Measurements from ENCODE around the gene NDUFB3. TPM values are rescaled to one million over a fixed set of nuclear protein-coding genes. Genes with fewer than 3 reads are reported as not detected.
A peak's percentile ranks its signal among the peaks of the same experiment; 100 is the strongest.

The NDUFB3 gene
- total and polyA plus RNA-seq, 2 donors (not counting 3 experiments of a cell fraction or from before 2014, with no cell fraction given) = 65.6 to 96.7 TPM

- H3K79me2 ChIP-seq (ENCODE audit: control insufficient read depth, insufficient read depth, low read length) = peaks cover 36% of the 10 kb centered on the region
- dilution Hi-C loops (cut with MboI; ENCODE audit: extremely low pct_ligation_motif_present, low sequenced_read_pairs) = no loop called here
- no peaks in the 10 kb centered on the region for H3K9me3 ChIP-seq (replicated peaks; ENCODE audit: control insufficient read depth, insufficient read depth, low read length)
- H3K36me3 ChIP-seq (ENCODE audit: control insufficient read depth in 2 of 2, extremely low read depth in 1 of 2, insufficient read depth in 2 of 2, low read length in 2 of 2) = no peaks in the 10 kb centered on the region
- H3K9me1 ChIP-seq (replicated peaks; ENCODE audit: control insufficient read depth, extremely low read depth, insufficient read depth, low read length) = no peaks in the 10 kb centered on the region
- ChIA-PET CTCF (interaction anchor here (1.3 to 5.4 kb wide), 7 partner anchors 15 to 153 kb away, joined by 3 to 140 read pairs (median 8); partner anchors contain the start of gene ORC2), POLR2A (interaction anchor here (0.9 to 2.3 kb wide), 6 partner anchors 14 to 116 kb away, joined by 3 to 11 read pairs (median 6); no protein-coding TSS in a partner anchor)
- DNase-seq (ENCODE audit: low read depth, low spot score) (peak; percentile 81), FAIRE-seq (peak; percentile 81)
- H3K4me3 ChIP-seq (replicated peaks in 1 of 3; ENCODE audit: insufficient read depth in 1 of 3, low read depth in 1 of 3, low read length in 3 of 3) = peak within 1 kb of the TSS; percentile 17 to 99 (median 54)
- H2AFZ ChIP-seq (ENCODE audit: low read depth, low read length) = peak within 1 kb of the TSS; percentile 13
- H3K27ac ChIP-seq (ENCODE audit: insufficient read depth, low read depth, low read length) = peak within 1 kb of the TSS; percentile 88
- intact Hi-C loops (cut with micrococcal nuclease) = loop anchor here (5.0 kb wide), 1 partner anchor 404 kb away; no protein-coding TSS in a partner anchor
- TF ChIP-seq MYC (IDR thresholded peaks at IDR 0.05; ENCODE audit: low read depth, low read length) (no peak), POLR2AphosphoS5 (IDR thresholded peaks at IDR 0.05; ENCODE audit: insufficient read depth, low read depth, low read length) (peak; percentile 71), POLR2A (IDR thresholded peaks at IDR 0.05; ENCODE audit: low read depth, low read length) (peak; percentile 88), EZH2 (IDR thresholded peaks at IDR 0.05; ENCODE audit: borderline replicate concordance, low read depth, low read length, severe bottlenecking) (no peak), JUN (IDR thresholded peaks at IDR 0.05; ENCODE audit: borderline replicate concordance, insufficient read depth, insufficient read length, low read depth) (no peak), FOS (IDR thresholded peaks at IDR 0.05; ENCODE audit: borderline replicate concordance, insufficient read depth, low read length) (peak; percentile 55), GATA2 (IDR thresholded peaks at IDR 0.05; ENCODE audit: insufficient read depth, insufficient read length, low read depth, low read length) (peak; percentile 83)
- TF ChIP-seq, protein P1, sequence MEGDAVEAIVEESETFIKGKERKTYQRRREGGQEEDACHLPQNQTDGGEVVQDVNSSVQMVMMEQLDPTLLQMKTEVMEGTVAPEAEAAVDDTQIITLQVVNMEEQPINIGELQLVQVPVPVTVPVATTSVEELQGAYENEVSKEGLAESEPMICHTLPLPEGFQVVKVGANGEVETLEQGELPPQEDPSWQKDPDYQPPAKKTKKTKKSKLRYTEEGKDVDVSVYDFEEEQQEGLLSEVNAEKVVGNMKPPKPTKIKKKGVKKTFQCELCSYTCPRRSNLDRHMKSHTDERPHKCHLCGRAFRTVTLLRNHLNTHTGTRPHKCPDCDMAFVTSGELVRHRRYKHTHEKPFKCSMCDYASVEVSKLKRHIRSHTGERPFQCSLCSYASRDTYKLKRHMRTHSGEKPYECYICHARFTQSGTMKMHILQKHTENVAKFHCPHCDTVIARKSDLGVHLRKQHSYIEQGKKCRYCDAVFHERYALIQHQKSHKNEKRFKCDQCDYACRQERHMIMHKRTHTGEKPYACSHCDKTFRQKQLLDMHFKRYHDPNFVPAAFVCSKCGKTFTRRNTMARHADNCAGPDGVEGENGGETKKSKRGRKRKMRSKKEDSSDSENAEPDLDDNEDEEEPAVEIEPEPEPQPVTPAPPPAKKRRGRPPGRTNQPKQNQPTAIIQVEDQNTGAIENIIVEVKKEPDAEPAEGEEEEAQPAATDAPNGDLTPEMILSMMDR (IDR thresholded peaks at IDR 0.05; ENCODE audit: extremely low read depth in 1 of 2, insufficient read depth in 1 of 2, low read depth in 1 of 2, low read length in 2 of 2) = no peak
- H3K27me3 ChIP-seq (ENCODE audit: control insufficient read depth in 2 of 2, insufficient read depth in 2 of 2, low read length in 2 of 2) = no peaks in the 10 kb centered on the region
- BruUV-seq (replicated peaks) = TSS peak; percentile 18
- peak within 1 kb of the TSS; percentile 99 for H3K4me2 ChIP-seq (ENCODE audit: insufficient read depth, low read length)
- peaks cover 46% of the 10 kb centered on the region for H3K4me1 ChIP-seq (ENCODE audit: control insufficient read depth, extremely low read depth, insufficient read depth, low read length)
- peak within 1 kb of the TSS; percentile 95 for H3K9ac ChIP-seq (replicated peaks; ENCODE audit: extremely low read depth, insufficient read depth, low read length)
- H4K20me1 ChIP-seq (replicated peaks; ENCODE audit: control insufficient read depth, extremely low read depth, insufficient read depth, low read length) = no peaks in the 10 kb centered on the region
These were observed 44.5 kb downstream of the NDUFB3 start, which contains the start of gene CFLAR for GRCh38 chr2:201116115-201116958. Gene CFLAR, plus strand, starts transcription at chr2:201116164. Its CDS starts 13,702 bp downstream, at chr2:201129866.
